HG02885 (cell line): ENCODE results near the gene TSHZ1.

Source experiments
- ATAC-seq: cut with Tn5 transposase; IDR thresholded peaks from one replicate; pipeline ENCODE4 v1.9.1; 2021; ENCODE audit warnings: mild to moderate bottlenecking; ENCODE audit not compliant: unreplicated experiment, poor library complexity

TSHZ1 gene

GRCh38 chr18:75244351-75245313 is 34.0 kb downstream of the TSHZ1 start:
- no peak for ATAC-seq

GRCh38 chr18:75246721-75247610 is 36.4 kb downstream of the TSHZ1 start:
- ATAC-seq: no peak

DNA sequence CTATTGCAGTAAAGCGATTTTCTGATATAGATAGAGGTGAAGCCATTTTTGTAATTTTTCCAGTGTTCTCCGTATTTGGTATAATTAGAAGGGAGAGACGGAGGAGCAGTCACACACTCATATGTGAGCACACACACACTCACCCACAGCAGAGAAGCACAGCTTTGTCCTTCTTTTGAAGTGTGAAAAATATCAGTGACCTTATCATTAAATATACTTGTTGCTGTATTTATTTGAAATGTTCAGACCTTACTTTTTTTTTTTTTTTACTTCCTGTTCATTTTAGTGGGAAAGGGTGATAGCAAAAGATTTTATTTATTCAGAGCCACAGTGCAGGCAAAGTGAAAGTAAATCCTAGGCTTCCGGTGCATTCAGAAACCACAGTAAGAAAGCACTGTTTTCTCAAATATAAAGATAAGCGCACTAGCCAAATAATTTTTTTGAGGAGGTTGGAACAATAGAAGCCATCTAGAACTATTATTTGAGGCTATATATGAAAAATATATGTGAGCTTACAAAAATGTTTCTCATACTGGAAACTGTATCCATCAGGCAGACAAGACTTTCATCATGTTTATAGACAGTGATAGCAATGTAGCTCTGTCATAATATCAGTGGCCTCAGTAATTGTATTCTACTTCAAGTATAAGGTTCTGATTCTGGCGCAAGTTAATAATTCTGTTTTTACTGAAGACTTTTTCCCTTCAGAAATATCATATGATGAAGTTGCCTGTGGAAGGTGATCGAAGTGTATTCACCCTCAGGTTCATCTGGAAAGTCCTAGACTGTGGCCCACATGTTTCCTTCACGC is 37.2 kb downstream of the TSHZ1 start:
- peak; percentile 57 for ATAC-seq

DNA sequence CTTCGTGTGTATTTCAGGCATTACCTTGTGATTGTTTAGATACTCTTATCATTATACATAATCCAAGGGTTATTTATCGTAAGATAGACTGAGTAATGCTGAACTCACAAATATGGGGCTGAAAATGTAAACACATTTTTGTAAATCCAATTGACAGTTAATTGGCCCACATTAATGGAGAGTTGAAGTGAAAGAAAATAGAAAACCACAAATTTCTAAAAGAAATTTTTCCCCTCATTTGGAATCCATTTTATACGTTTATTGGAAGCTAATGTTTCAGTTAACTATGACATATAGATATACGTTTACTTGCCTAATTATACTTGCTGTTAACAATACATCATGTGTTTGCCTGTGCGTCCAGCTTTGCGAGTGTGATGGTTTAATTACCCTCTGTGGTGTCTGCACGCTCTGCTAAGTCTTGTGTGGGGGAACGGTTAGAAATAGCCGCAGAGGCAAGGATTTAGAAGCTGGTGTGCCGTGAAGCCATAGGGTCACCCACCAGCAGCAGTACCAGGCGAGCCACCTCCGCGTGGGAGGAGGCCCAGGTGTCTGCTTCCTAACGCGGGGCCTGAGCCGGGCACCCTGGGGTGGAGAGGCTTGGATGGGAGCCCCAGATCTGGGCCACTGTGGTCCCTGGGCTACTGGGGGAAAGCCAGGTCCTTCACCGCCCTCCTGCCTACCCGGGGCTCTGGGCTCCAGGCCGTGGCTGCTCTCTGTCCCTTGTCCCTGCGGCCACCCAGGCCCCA is 38.0 kb downstream of the TSHZ1 start:
- no peak for ATAC-seq

GRCh38 chr18:75249175-75249518 is 38.5 kb downstream of the TSHZ1 start:
- no peak for ATAC-seq

- no peak for ATAC-seq
These were observed 39.3 kb downstream of the TSHZ1 start for GRCh38 chr18:75249672-75250470.

DNA sequence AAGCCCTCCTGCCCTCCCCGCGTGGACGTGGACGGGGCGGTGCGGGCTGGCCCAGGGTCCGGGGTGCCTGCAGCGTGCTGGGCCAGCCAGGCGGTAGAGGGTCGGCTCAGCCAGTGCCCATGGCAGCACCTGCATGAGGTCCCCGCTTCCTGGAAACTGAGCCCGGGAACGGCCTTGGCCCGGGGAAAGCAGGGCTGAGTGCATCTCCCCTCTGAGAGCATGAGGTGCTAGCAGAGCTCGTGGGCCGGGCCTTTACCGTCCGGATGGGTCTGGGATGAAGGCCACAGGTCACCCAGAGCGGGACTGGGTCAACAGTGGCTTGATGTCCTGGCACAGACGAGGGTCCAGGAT is 39.8 kb downstream of the TSHZ1 start:
- ATAC-seq: no peak

DNA sequence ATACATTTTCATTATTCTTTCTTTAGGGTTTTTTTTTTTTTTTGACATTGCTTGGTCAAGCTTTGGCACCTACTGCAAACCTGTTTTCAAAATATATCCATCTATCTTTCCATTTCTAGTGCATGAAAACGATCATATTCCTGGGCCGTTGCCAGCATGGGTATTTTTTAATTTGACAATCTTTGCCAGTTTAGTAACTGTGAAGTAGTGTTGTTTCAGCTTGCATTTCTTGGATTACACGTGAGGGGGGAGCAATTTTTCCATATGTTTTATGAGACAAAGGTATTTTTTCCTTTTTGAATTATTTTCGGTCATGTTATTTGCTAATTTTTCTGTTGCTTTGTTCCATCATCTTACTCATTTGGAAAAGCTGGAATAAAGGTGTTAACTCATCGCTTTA is 40.9 kb downstream of the TSHZ1 start:
- no peak for ATAC-seq

DNA sequence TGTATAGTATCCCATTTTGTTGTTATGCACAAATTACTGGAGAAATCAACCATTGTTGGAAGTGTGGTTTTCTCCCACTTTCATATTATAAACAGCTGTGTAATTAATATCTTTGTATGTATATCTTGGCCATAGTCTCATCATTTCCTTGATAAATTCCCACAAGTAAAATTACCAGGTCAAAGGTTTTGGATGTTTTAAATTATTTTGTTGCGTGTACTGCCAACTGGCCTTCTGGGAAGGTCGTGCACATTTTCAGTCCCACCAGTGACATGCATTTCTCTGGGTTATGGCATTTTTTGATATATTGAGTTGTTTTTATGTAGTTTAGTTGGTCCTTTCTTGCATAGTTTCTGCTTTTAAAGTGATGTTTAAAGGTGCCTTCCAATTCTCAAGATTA is 41.5 kb downstream of the TSHZ1 start:
- ATAC-seq: no peak

DNA sequence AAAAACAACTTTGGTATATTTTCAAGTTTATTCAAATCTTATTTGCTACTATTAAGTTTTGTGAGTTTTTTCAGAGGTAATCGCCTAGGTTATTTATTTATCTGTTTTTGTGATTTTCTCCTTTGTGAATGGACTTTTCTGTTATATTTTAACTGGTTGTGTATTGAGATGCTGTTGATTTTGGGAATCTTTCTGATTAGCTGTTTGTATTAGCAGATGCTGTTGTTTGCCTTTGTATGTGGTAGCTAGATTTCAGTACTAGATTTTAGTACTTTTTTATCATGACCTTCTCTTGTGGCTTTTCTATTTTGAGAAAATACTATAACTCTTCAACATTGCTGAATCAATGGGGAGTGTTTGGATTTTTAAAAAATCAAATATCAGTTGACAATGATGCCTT is 42.4 kb downstream of the TSHZ1 start:
- no peak for ATAC-seq

- no peak for ATAC-seq
These were observed 43.2 kb downstream of the TSHZ1 start for GRCh38 chr18:75253784-75254183.

DNA sequence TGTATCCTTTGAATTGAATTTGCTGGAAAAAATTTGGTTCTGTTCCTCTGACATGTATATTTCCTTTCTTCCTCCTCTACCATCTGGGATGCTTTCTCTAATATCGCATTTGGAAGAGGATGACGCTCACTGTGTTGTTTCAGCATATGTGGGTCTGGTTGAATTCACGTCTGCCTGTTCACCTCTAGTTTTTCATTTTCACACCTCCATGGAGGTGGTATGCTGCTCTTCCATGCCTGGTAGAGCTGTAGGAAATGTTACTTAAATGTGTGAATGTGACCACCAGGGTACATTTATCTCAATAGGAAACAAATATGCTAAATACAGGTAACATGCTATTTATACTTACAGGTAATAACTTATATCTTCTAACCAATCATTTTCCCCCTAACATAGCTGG is 44.5 kb downstream of the TSHZ1 start:
- ATAC-seq: no peak

DNA sequence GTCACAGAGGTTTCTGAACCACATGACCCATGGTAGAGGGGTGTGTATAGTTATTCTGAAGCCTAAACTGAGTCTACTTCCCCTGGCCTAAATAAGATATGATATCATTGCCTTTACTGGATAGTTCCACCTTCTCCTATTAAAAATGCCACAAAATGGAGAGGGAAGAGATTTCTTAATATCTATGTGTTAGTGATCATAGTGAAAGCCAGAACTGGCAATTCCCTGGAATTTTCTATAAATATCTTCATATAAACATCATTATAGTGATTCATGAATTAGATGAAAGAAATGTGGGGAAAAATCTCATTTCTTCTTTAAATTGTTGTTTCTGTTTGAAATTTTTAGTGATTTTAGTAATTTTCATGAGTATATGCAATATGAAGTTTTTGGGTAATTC is 45.8 kb downstream of the TSHZ1 start:
- ATAC-seq: no peak

DNA sequence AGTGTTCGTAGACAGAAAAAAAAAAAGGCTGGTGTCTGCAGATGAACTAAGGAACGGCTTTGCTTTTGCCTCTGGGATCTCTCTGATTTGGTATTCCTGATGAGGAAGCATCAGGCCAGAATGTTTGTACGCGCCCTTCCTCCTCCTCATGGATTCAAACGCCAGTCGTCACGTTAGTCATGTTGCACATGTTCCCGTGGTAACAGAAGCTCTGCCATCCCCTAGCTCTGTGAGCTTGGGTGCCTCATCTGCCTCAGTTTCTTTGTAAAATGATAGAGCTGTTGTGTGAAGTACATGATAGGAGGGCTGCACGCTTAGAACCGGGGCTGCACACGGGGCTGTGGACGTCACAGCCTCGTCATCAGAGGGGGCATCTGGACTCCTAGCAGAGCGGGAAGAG is 47.0 kb downstream of the TSHZ1 start:
- no peak for ATAC-seq

DNA sequence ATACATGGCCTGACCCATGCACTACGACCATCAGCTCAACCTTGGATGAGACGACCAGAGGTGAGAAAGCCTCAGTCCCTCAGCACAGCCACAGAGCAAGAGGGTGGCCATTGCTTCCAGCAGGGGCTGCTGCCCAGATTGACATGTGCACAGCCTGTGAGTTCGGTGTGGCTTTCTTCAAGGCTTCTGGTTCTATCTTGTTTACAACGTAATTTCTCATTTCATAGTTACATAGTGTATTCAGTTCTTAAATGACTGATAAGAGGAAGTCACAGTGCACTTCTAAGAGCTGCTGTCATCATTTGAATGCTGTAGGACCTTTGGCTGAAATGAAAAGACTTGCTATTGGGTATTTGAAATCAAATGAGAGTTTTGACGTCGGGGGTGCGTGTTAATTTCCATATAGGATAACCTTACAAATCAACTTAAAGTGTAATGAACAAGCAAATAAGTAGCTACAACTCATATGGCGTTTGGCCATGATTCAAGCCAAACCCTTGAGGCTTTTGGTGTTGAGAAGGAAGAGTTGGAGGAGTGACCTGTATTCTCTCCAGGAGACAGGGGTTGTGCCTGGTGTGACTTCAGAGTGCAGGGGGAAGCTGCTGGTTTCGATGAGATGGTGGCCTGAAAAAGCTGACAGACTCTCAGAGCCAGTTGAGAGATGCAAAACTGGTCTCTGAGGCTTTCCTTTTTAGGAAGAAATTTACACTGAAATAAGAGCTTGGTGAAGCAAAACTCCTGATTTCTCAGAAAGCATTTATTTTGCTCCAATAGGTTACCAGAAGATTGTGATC is 51.0 kb downstream of the TSHZ1 start:
- ATAC-seq: peak; percentile 91

DNA sequence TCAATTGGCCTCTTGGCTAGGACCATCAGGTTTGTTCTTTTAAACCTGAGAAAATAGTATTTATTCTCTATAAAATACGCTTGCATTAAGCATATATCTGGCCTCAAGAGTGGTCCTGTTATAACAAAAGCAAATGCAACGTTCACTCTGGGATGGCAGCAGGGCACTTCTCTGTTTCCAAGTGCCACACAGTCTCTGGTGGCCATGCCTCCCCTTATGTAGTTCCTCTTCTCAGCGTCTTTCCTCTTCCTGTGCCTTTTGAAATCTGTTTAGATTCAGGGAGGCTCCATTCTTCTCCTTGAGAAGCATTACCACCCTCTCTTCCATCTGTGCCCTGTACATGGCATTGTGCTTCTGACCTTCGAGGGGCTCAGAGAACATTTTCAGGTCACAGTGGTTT is 51.9 kb downstream of the TSHZ1 start:
- ATAC-seq: no peak

- no peak for ATAC-seq
These were observed 53.6 kb downstream of the TSHZ1 start for GRCh38 chr18:75264195-75264594.

DNA sequence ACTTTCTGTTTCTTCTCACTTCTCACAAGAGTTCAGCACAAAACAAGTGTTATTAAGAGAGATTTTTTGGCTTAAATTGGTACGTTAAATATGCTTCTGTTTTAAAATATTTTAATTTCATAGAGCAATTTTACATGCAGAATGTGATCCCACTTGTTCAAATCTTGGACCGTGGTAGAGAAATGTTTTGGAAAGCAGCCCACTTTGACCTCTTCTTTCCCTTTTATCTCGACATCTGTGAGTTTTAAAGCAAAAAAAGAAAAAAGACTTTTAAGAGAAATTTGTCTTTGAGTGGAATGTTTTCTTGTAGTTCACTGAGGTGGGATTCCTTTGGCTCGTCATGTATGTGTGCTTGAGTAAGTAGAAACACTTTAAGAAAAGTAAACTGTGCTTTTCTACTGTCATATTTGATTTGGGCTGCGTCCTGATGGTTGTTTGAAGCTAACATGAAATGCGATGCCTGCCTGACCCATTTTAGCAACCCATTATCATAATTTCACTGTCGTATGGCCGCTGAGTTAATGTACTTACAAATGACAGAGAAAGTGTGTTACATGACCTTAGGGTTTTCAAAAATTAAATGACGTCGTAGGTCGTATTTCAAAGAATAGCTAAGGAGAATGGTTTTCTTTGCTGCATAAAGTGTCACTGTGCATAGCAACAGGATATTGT is 54.5 kb downstream of the TSHZ1 start:
- ATAC-seq: no peak
